Esophagus squamous epithelium (tissue), 4 donors: ENCODE results near the gene PTGES.

ENCODE experiments used
- CTCF ChIP-seq, 6 experiments: fragments of 450-650 bp in 4 of 6; fragments of 200-600 bp in 2 of 6; sonication (generic) in 2 of 6; IDR thresholded peaks; one replicate each; pipeline ENCODE4 v1.5.1; 2016 to 2019; ENCODE audit warnings: antibody characterized with exemption in 6 of 6, mild to moderate bottlenecking in 4 of 6, moderate library complexity in 4 of 6
- POLR2A ChIP-seq, 4 donors: fragments of 450-650 bp; IDR thresholded peaks; one replicate each; pipeline ENCODE4 v1.6.1; 2017; ENCODE audit warnings: antibody characterized with exemption in 4 of 4, mild to moderate bottlenecking in 4 of 4, moderate library complexity in 3 of 4

GRCh38 chr9:129704807-129705206, 48.0 kb downstream of the PTGES start:
- TF ChIP-seq CTCF (IDR thresholded peaks at IDR 0.05) (no peak), POLR2A (IDR thresholded peaks at IDR 0.05) (no peak)
